Liver (tissue), 3 donors: Measurements from ENCODE around the gene CATSPERE.

Source experiments
- CTCF ChIP-seq: fragments of 150-350 bp; IDR thresholded peaks from 2 replicates; pipeline ENCODE4 v1.5.1; 2017; ENCODE audit warnings: improper control_type of control experiment, low read depth, low read length; ENCODE audit not compliant: missing input control
- EGR1 ChIP-seq, 2 donors: IDR thresholded peaks; 2 replicates each; pipeline ENCODE4 v1.6.1; 2016 to 2018; ENCODE audit warnings: antibody characterized with exemption in 2 of 2, low read depth in 2 of 2
- GABPA ChIP-seq, 2 donors: IDR thresholded peaks in 1 of 2; conservative IDR thresholded peaks in 1 of 2; 2 replicates each; pipeline ENCODE4 v1.6.1; 2016; ENCODE audit warnings: antibody characterized with exemption in 2 of 2, mild to moderate bottlenecking in 1 of 2, moderate library complexity in 1 of 2
- HNF4A ChIP-seq, 2 donors: conservative IDR thresholded peaks; 2 replicates each; pipeline ENCODE4 v1.6.1; 2016; ENCODE audit warnings: antibody characterized with exemption in 2 of 2, mild to moderate bottlenecking in 2 of 2
- HNF4G ChIP-seq: IDR thresholded peaks from 2 replicates; pipeline ENCODE4 v1.6.1; 2016; ENCODE audit warnings: antibody characterized with exemption
- MAX ChIP-seq: IDR thresholded peaks from 2 replicates; pipeline ENCODE4 v1.6.1; 2016; ENCODE audit warnings: antibody characterized with exemption
- NR2F2 ChIP-seq: IDR thresholded peaks from 2 replicates; pipeline ENCODE4 v1.6.1; 2016; ENCODE audit warnings: antibody characterized with exemption
- RAD21 ChIP-seq, 2 donors: IDR thresholded peaks; 2 replicates each; pipeline ENCODE4 v1.6.1; 2016; ENCODE audit warnings: antibody characterized with exemption in 2 of 2, mild to moderate bottlenecking in 2 of 2
- REST ChIP-seq: IDR thresholded peaks from 2 replicates; pipeline ENCODE4 v1.6.1; 2016; ENCODE audit warnings: antibody characterized with exemption, mild to moderate bottlenecking
- RXRA ChIP-seq, 2 donors: IDR thresholded peaks; 2 replicates each; pipeline ENCODE4 v1.6.1; 2017 to 2018; ENCODE audit warnings: antibody characterized with exemption in 2 of 2, mild to moderate bottlenecking in 1 of 2
- SP1 ChIP-seq: IDR thresholded peaks from 2 replicates; pipeline ENCODE4 v1.6.1; 2018; ENCODE audit warnings: antibody characterized with exemption, mild to moderate bottlenecking
- TAF1 ChIP-seq: conservative IDR thresholded peaks from 2 replicates; pipeline ENCODE4 v1.6.1; 2016; ENCODE audit warnings: antibody characterized with exemption, mild to moderate bottlenecking
- YY1 ChIP-seq: IDR thresholded peaks from 2 replicates; pipeline ENCODE4 v1.6.1; 2016; ENCODE audit warnings: antibody characterized with exemption, mild to moderate bottlenecking
- donor health status: healthy.
- donor health status: healthy.

- TF ChIP-seq CTCF (no peak), GABPA (IDR thresholded peaks at IDR 0.05 in 1 of 2, conservative IDR thresholded peaks at IDR 0.05 in 1 of 2) (no peak), REST (no peak), RXRA (IDR thresholded peaks at IDR 0.05) (no peak), RAD21 (IDR thresholded peaks at IDR 0.05) (no peak), TAF1 (no peak), HNF4G (no peak), HNF4A (conservative IDR thresholded peaks at IDR 0.05) (no peak), EGR1 (IDR thresholded peaks at IDR 0.05; ENCODE audit: low read depth in 2 of 2) (no peak), NR2F2 (no peak), YY1 (no peak), MAX (no peak), SP1 (no peak)
Measured at GRCh38 chr1:244442850-244443249, 18.2 kb upstream of the CATSPERE start.
